Stimulated activated CD8-positive, alpha-beta memory T cell treated with anti-CD3 and anti-CD28 coated beads, Interleukin-12 subunit alpha, Interleukin-12 subunit beta, amount 100 ng/mL, for 1 hour (primary cell): Measurements from ENCODE around the gene ANKRD33B.
A peak's percentile ranks its signal among the peaks of the same experiment; 100 is the strongest.
"Not testable (repeated sequence)": the region's sequence is repeated elsewhere in the genome, so short reads cannot be mapped to it uniquely, and the experiment has no call there.

ENCODE experiments used
- DNase-seq: peaks from one replicate; pipeline ENCODE4 v3.0.0-alpha.2; 2020; ENCODE audit warnings: low read depth

ANKRD33B gene

GRCh38 chr5:10559151-10559550, 4.7 kb upstream of the ANKRD33B start:
- DNase-seq, result no peak

- no peak for DNase-seq
Observed at GRCh38 chr5:10559871-10560270, 4.0 kb upstream of the ANKRD33B start.

- no peak for DNase-seq
Observed at GRCh38 chr5:10562201-10563109, 1.4 kb upstream of the ANKRD33B start.

GRCh38 chr5:10563110-10563944, 543 bp upstream of the ANKRD33B start:
- peak; percentile 13 for DNase-seq

- DNase-seq, result no peak
Observed at GRCh38 chr5:10564838-10565784, 1.2 kb downstream of the ANKRD33B start.

- no peak for DNase-seq
Observed at GRCh38 chr5:10565785-10566542, 2.1 kb downstream of the ANKRD33B start.

GRCh38 chr5:10566543-10567068, 2.7 kb downstream of the ANKRD33B start:
- no peak for DNase-seq

- DNase-seq, result no peak
Observed at GRCh38 chr5:10567121-10567591, 3.3 kb downstream of the ANKRD33B start.

GRCh38 chr5:10567781-10568321, 4.0 kb downstream of the ANKRD33B start:
- no peak for DNase-seq

- not testable (repeated sequence) for DNase-seq
Observed at GRCh38 chr5:10570540-10570939, 6.7 kb downstream of the ANKRD33B start.

- DNase-seq, result no peak
Observed at GRCh38 chr5:10572451-10572850, 8.6 kb downstream of the ANKRD33B start.

- DNase-seq, result no peak
Observed at GRCh38 chr5:10573487-10574145, 9.7 kb downstream of the ANKRD33B start.

GRCh38 chr5:10574879-10575278, 11.0 kb downstream of the ANKRD33B start:
- not testable (repeated sequence) for DNase-seq

GRCh38 chr5:10576121-10576789, 12.4 kb downstream of the ANKRD33B start:
- DNase-seq, result no peak

GRCh38 chr5:10576790-10577189, 12.9 kb downstream of the ANKRD33B start:
- DNase-seq, result no peak

GRCh38 chr5:10577371-10578292, 13.8 kb downstream of the ANKRD33B start:
- no peak for DNase-seq

- DNase-seq, result no peak
Observed at GRCh38 chr5:10578293-10578665, 14.4 kb downstream of the ANKRD33B start.

GRCh38 chr5:10578869-10579268, 15.0 kb downstream of the ANKRD33B start:
- DNase-seq, result no peak
